SU-DHL-6 (cell line): ENCODE results near the gene TTLL11.

Experiments used
- EZH2phosphoT487 ChIP-seq: fragments of 200-600 bp; sonication (generic), shearing (Covaris generic); conservative IDR thresholded peaks from 2 replicates; pipeline ENCODE4 v1.6.1; 2018; ENCODE audit warnings: mild to moderate bottlenecking, antibody characterized with exemption, low read length, moderate library complexity, mixed read lengths
- TF ChIP-seq, protein P1 (sequence below): fragments of 200-600 bp; sonication (generic); IDR thresholded peaks from one replicate; pipeline ENCODE4 v1.5.1; 2017; ENCODE audit warnings: antibody characterized with exemption, mild to moderate bottlenecking, low read length, moderate library complexity; ENCODE audit not compliant: insufficient read depth, poor library complexity, severe bottlenecking

- TF ChIP-seq, protein P1, sequence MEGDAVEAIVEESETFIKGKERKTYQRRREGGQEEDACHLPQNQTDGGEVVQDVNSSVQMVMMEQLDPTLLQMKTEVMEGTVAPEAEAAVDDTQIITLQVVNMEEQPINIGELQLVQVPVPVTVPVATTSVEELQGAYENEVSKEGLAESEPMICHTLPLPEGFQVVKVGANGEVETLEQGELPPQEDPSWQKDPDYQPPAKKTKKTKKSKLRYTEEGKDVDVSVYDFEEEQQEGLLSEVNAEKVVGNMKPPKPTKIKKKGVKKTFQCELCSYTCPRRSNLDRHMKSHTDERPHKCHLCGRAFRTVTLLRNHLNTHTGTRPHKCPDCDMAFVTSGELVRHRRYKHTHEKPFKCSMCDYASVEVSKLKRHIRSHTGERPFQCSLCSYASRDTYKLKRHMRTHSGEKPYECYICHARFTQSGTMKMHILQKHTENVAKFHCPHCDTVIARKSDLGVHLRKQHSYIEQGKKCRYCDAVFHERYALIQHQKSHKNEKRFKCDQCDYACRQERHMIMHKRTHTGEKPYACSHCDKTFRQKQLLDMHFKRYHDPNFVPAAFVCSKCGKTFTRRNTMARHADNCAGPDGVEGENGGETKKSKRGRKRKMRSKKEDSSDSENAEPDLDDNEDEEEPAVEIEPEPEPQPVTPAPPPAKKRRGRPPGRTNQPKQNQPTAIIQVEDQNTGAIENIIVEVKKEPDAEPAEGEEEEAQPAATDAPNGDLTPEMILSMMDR, result no peak
- no peak for TF ChIP-seq EZH2phosphoT487
These were observed 278.5 kb downstream of the TTLL11 start for GRCh38 chr9:121814594-121814993.
